ENCODE data around the gene PGAP1. TPM values are rescaled to one million over a fixed set of nuclear protein-coding genes. Genes with fewer than 3 reads are reported as not detected.

The PGAP1 gene
- total and polyA plus RNA-seq, 2 of the 8 experiments (the other 6 are each of a cell fraction or from before 2014, with no cell fraction given), result 8.3 to 24.1 TPM

DNA sequence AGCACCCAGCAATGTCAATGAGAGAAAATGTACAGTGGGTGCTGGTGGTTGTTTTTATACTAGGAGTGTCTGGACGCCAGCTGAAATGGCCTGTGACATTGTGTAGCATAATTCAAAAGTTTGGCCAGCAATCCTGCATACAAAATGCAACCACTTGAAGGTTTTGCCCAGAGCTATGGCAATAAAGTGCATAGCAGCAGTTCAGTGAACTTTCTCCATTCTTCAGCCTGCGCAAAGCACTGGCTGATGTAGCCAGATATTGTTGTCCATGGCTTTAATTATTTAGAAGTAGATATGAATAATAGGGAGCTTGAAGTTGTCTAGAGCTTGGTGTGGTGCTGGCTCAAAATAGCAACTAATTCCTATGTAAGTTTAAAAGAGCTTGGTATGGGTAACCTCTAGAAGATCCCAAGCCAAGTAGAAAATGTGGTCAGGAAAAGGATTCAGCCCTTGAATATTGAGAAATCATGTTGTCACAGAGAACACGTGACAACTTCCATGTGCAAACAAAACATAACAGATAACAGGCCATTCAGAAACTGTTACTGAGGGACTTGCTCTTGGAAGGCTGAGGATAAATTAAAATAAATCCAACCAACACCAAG, 33.3 kb upstream of the PGAP1 start:
- ChIA-PET POLR2A (ENCODE audit: partially characterized antibody) (no interaction called here), CTCF (ENCODE audit: partially characterized antibody) (interaction anchor here (0.5 kb wide), 1 partner anchor 420 kb away, joined by 3 read pairs; no protein-coding TSS in a partner anchor)
- H3K14ac ChIP-seq (ENCODE audit: insufficient read length), result no peak overlapping the region

More for the DNA sequence above, 33.3 kb upstream of the PGAP1 start:
- Histone ChIP-seq H3K23ac (ENCODE audit: insufficient read length) (no peak overlapping the region), H2AFZ (ENCODE audit: low read length) (no peak overlapping the region), H3K36me3 (ENCODE audit: control insufficient read depth in 2 of 4, insufficient read depth in 4 of 4, low read length in 3 of 4) (no peaks in the 10 kb centered on the region), H4K20me1 (replicated peaks in 1 of 2; ENCODE audit: control insufficient read depth in 1 of 2, insufficient read depth in 2 of 2, low read length in 2 of 2) (no peaks in the 10 kb centered on the region), H3K18ac (ENCODE audit: extremely low read depth, low read length) (no peak overlapping the region), H3K9ac (replicated peaks in 1 of 4; ENCODE audit: extremely low read depth in 1 of 4, low read depth in 3 of 4, low read length in 3 of 4) (no peak overlapping the region), H3K23me2 (ENCODE audit: low read depth, low read length) (no peaks in the 10 kb centered on the region), H3K4me2 (ENCODE audit: insufficient read depth in 1 of 2, low read depth in 2 of 2, low read length in 2 of 2) (no peak overlapping the region), H3K4me1 (replicated peaks in 1 of 4; ENCODE audit: control insufficient read depth in 3 of 4, insufficient read depth in 4 of 4, low read length in 3 of 4) (peaks cover 2 to 8% (median 6%) of the 10 kb centered on the region in 4 experiments; a peak in 3 of 7 replicates), H3K79me2 (ENCODE audit: control insufficient read depth in 1 of 2, insufficient read depth in 2 of 2, low read length in 2 of 2) (no peaks in the 10 kb centered on the region), H3K79me1 (ENCODE audit: low read depth, low read length) (no peaks in the 10 kb centered on the region), H4K91ac (replicated peaks; ENCODE audit: insufficient read length, low read length) (no peak overlapping the region), H2BK5ac (ENCODE audit: low read depth, low read length) (no peak overlapping the region), H4K8ac (ENCODE audit: extremely low read depth, insufficient read depth, low read length) (no peak overlapping the region), H4K5ac (ENCODE audit: insufficient read length, low read depth, low read length) (no peak overlapping the region), H2BK120ac (replicated peaks; ENCODE audit: low read depth, low read length) (no peak overlapping the region), H2BK15ac (ENCODE audit: low read length) (no peak overlapping the region), H2BK20ac (ENCODE audit: low read length) (no peak overlapping the region), H3K27me3 (replicated peaks in 1 of 4; ENCODE audit: control insufficient read depth in 3 of 4, extremely low read depth in 1 of 4, insufficient read depth in 3 of 4, low read length in 3 of 4) (no peaks in the 10 kb centered on the region), H3K9me3 (ENCODE audit: insufficient read depth in 2 of 2, low read depth in 1 of 2, low read length in 1 of 2) (no peaks in the 10 kb centered on the region), H2BK12ac (ENCODE audit: low read depth, low read length) (no peak overlapping the region), H3K4ac (replicated peaks; ENCODE audit: insufficient read length, low read depth, low read length) (no peak overlapping the region), H3K56ac (replicated peaks; ENCODE audit: insufficient read length, low read depth, low read length) (no peak overlapping the region), H3K27ac (ENCODE audit: low read depth, low read length) (no peak overlapping the region), H3K4me3 (ENCODE audit: extremely low read depth in 1 of 4, insufficient read depth in 2 of 4, low read depth in 3 of 4, low read length in 4 of 4) (no peak overlapping the region), H2AK5ac (ENCODE audit: low read depth, low read length) (no peak overlapping the region)
- TF ChIP-seq TCF12 (IDR thresholded peaks at IDR 0.05; ENCODE audit: low read depth, low read length) (no peak), PHF8 (conservative IDR thresholded peaks at IDR 0.05; ENCODE audit: low read depth, low read length) (no peak), HDAC6 (IDR thresholded peaks at IDR 0.05; ENCODE audit: low read depth, low read length) (no peak), CREB1 (IDR thresholded peaks at IDR 0.05) (no peak), TAF7 (optimal IDR thresholded peaks at IDR 0.05; ENCODE audit: borderline replicate concordance, low read depth, low read length) (no peak), RAD21 (IDR thresholded peaks at IDR 0.05 in 1 of 2, conservative IDR thresholded peaks at IDR 0.05 in 1 of 2; ENCODE audit: low read depth in 2 of 2, low read length in 2 of 2) (no peak), GABPA (IDR thresholded peaks at IDR 0.05; ENCODE audit: borderline replicate concordance, insufficient read depth, low read length) (no peak), SIX5 (IDR thresholded peaks at IDR 0.05; ENCODE audit: low read depth, low read length) (no peak)
- WGBS, 2 experiments (ENCODE audit: extremely low coverage in 1 of 2, insufficient coverage in 1 of 2, insufficient read length in 1 of 2, insufficient replicate concordance in 2 of 2, low coverage in 1 of 2, low lambda C conversion rate in 2 of 2, missing lambda C conversion rate in 1 of 2), result 87% methylated on average over 3 of the region's 3 CpGs; no CpG with 5 or more reads in 1 of the 2 experiments
- no peak for FAIRE-seq
- DNase-seq (ENCODE audit: low read depth in 1 of 2, low spot score in 2 of 2), result no peak

Measured in H1 (cell line).